COR-L47 (cell line): ENCODE data around the gene RAB43.
"Not testable (repeated sequence)": the region's sequence is repeated elsewhere in the genome, so short reads cannot be mapped to it uniquely, and the experiment has no call there.

Experiments
- DNase-seq: peaks from one replicate; lab custom pipeline; 2025; lab: John Stamatoyannopoulos, UW

RAB43 gene

GRCh38 chr3:129121792-129122411 is at the start of gene RAB43:
TSS of gene RAB43 (minus strand) at chr3:129121804. CDS start at chr3:129121489, 315 bp downstream.
- DNase-seq = peak; percentile 58

GRCh38 chr3:129166579-129167332 is 45.2 kb upstream of the RAB43 start:
- no peak for DNase-seq

- not testable (repeated sequence) for DNase-seq
These were observed 44.0 kb upstream of the RAB43 start for GRCh38 chr3:129165594-129165993.

GRCh38 chr3:129164500-129164899 is 42.9 kb upstream of the RAB43 start:
- no peak for DNase-seq

- no peak for DNase-seq
These were observed 41.4 kb upstream of the RAB43 start for GRCh38 chr3:129162729-129163579.

GRCh38 chr3:129161860-129162271 is 40.3 kb upstream of the RAB43 start:
- no peak for DNase-seq

- peak; percentile 97 for DNase-seq
These were observed 39.6 kb upstream of the RAB43 start, which contains the start of gene ISY1 for GRCh38 chr3:129160891-129161859. TSS of gene ISY1 (minus strand) at chr3:129161063. CDS start at chr3:129160975, 88 bp downstream.

GRCh38 chr3:129144786-129145185 is 23.2 kb upstream of the RAB43 start:
- DNase-seq = no peak

- not testable (repeated sequence) for DNase-seq
These were observed 19.4 kb upstream of the RAB43 start for GRCh38 chr3:129141011-129141410.

- DNase-seq = no peak
These were observed 18.3 kb upstream of the RAB43 start for GRCh38 chr3:129139911-129140310.

- not testable (repeated sequence) for DNase-seq
These were observed 14.7 kb upstream of the RAB43 start for GRCh38 chr3:129136275-129136674.

- DNase-seq = no peak
These were observed 10.7 kb upstream of the RAB43 start for GRCh38 chr3:129132097-129132866.

GRCh38 chr3:129131465-129132088 is 10.0 kb upstream of the RAB43 start:
- no peak for DNase-seq

GRCh38 chr3:129130291-129130813 is 8.7 kb upstream of the RAB43 start:
- no peak for DNase-seq

GRCh38 chr3:129128357-129129155 is 7.0 kb upstream of the RAB43 start:
- no peak for DNase-seq

- no peak for DNase-seq
These were observed 5.2 kb upstream of the RAB43 start for GRCh38 chr3:129126726-129127280.

GRCh38 chr3:129123314-129124060 is 1.9 kb upstream of the RAB43 start:
- DNase-seq = no peak
